ENCODE data around the gene OR6S1. TPM values are rescaled to one million over a fixed set of nuclear protein-coding genes. Genes with fewer than 3 reads are reported as not detected.

OR6S1 gene
- total and polyA plus RNA-seq, 2 of the 8 experiments (the other 6 are each of a cell fraction or from before 2014, with no cell fraction given), result not detected

DNA sequence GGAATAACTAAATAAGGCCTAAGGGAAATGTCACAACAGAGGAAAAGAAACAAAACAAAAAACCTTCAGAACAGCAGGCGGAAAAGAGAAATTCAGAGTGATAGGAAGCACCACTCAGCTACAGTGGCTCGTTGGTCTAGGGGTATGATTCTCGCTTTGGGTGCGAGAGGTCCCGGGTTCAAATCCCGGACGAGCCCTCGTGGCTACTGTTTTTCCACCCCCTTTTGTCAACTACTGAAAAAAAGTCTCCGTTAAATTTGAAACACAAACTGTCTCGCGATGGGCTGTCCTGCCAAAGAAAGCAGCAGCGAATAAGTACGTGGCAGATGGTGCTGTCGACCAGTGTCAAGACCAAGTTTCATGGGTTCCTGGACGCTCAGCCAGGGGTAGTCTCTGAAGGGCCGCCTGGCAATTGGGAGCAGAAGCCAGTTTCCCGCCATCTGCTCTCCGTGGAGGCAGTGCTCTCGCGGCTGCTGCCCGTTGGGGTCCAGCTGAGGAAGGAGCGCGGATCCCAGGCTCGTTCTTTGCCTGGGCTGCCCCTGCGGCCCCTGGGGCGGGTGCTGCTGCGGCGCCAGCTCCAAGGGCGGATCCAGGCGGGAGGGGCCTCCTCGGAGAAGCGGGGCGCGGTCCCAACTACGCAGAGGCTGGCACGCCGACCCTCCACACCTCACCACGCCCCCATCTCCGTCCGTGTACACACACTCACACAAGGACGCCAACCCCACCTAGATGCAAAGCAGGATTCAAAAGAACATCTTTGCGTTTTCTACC lies 42.6 kb upstream of the OR6S1 start, which contains the start of gene RNASE4:
TSS of gene RNASE4 (plus strand) at position 670 of the 771 bp plus-strand sequence. CDS start 14,812 bp downstream, outside the sequence.
- Histone ChIP-seq H3K79me2 (ENCODE audit: control insufficient read depth in 1 of 2, insufficient read depth in 2 of 2, low read length in 2 of 2) (no peaks in the 10 kb centered on the region), H2AK5ac (ENCODE audit: low read depth, low read length) (no peak within 1 kb of the TSS), H3K9ac (replicated peaks in 1 of 4; ENCODE audit: extremely low read depth in 1 of 4, low read depth in 3 of 4, low read length in 3 of 4) (peak within 1 kb of the TSS; percentile 14 to 79 (median 71)), H3K4me1 (replicated peaks in 1 of 4; ENCODE audit: control insufficient read depth in 3 of 4, insufficient read depth in 4 of 4, low read length in 3 of 4) (peaks cover 0 to 6% (median 4%) of the 10 kb centered on the region in 4 experiments; a peak in 5 of 7 replicates), H2BK120ac (replicated peaks; ENCODE audit: low read depth, low read length) (no peak within 1 kb of the TSS), H3K23me2 (ENCODE audit: low read depth, low read length) (peaks cover 27% of the 10 kb centered on the region), H3K79me1 (ENCODE audit: low read depth, low read length) (no peaks in the 10 kb centered on the region), H4K5ac (ENCODE audit: insufficient read length, low read depth, low read length) (no peak within 1 kb of the TSS), H3K27ac (ENCODE audit: low read depth, low read length) (peak within 1 kb of the TSS; percentile 27; the same call in 1 of the 2 replicates), H2BK20ac (ENCODE audit: low read length) (no peak within 1 kb of the TSS), H2AFZ (ENCODE audit: low read length) (peak within 1 kb of the TSS; percentile 97), H3K18ac (ENCODE audit: extremely low read depth, low read length) (0 out of 2 replicates have a peak within 1 kb of the TSS, but pooled peaks have one; percentile 36), H3K4ac (replicated peaks; ENCODE audit: insufficient read length, low read depth, low read length) (no peak within 1 kb of the TSS), H3K27me3 (replicated peaks in 1 of 4; ENCODE audit: control insufficient read depth in 3 of 4, extremely low read depth in 1 of 4, insufficient read depth in 3 of 4, low read length in 3 of 4) (no peaks in the 10 kb centered on the region), H2BK12ac (ENCODE audit: low read depth, low read length) (peak within 1 kb of the TSS; percentile 1; the same call in 1 of the 2 replicates), H4K8ac (ENCODE audit: extremely low read depth, insufficient read depth, low read length) (no peak within 1 kb of the TSS), H4K91ac (replicated peaks; ENCODE audit: insufficient read length, low read length) (no peak within 1 kb of the TSS), H3K56ac (replicated peaks; ENCODE audit: insufficient read length, low read depth, low read length) (no peak within 1 kb of the TSS), H3K4me2 (ENCODE audit: insufficient read depth in 1 of 2, low read depth in 2 of 2, low read length in 2 of 2) (peak within 1 kb of the TSS; percentile 60 to 82), H3K9me3 (ENCODE audit: insufficient read depth in 2 of 2, low read depth in 1 of 2, low read length in 1 of 2) (no peaks in the 10 kb centered on the region), H2BK15ac (ENCODE audit: low read length) (no peak within 1 kb of the TSS; the same call in 1 of the 2 replicates), H4K20me1 (replicated peaks in 1 of 2; ENCODE audit: control insufficient read depth in 1 of 2, insufficient read depth in 2 of 2, low read length in 2 of 2) (no peaks in the 10 kb centered on the region), H3K36me3 (ENCODE audit: control insufficient read depth in 2 of 4, insufficient read depth in 4 of 4, low read length in 3 of 4) (no peaks in the 10 kb centered on the region), H3K14ac (ENCODE audit: insufficient read length) (no peak within 1 kb of the TSS), H3K4me3 (ENCODE audit: extremely low read depth in 1 of 4, insufficient read depth in 2 of 4, low read depth in 3 of 4, low read length in 4 of 4) (peak within 1 kb of the TSS; percentile 67 to 99 (median 98)), H2BK5ac (ENCODE audit: low read depth, low read length) (peak within 1 kb of the TSS; percentile 67; the same call in 1 of the 2 replicates), H3K23ac (ENCODE audit: insufficient read length) (no peak within 1 kb of the TSS)
- 2% methylated on average over 42 of the region's 42 CpGs; no CpG with 5 or more reads in 1 of the 2 experiments for WGBS, 2 experiments (ENCODE audit: extremely low coverage in 1 of 2, insufficient coverage in 1 of 2, insufficient read length in 1 of 2, insufficient replicate concordance in 2 of 2, low coverage in 1 of 2, low lambda C conversion rate in 2 of 2, missing lambda C conversion rate in 1 of 2)
- DNase-seq (ENCODE audit: low read depth in 1 of 2, low spot score in 2 of 2) (peak in 1 of 2 experiments; percentile 85), FAIRE-seq (no peak)
- ChIA-PET CTCF (ENCODE audit: partially characterized antibody) (interaction anchor here (0.7 to 16.7 kb wide), 14 partner anchors 10 to 275 kb away, joined by 3 to 282 read pairs (median 4); no protein-coding TSS in a partner anchor), POLR2A (ENCODE audit: partially characterized antibody) (interaction anchor here (0.6 to 3.2 kb wide), 11 partner anchors 14 to 341 kb away, joined by 3 to 17 read pairs (median 3); partner anchors contain the start of gene PARP2)
- TF ChIP-seq CHD2 (IDR thresholded peaks at IDR 0.05; ENCODE audit: low read length) (peak; percentile 67), YY1 (IDR thresholded peaks at IDR 0.05; ENCODE audit: low read depth, low read length) (no peak), SP1 (IDR thresholded peaks at IDR 0.05; ENCODE audit: low read depth, low read length) (no peak), EP300 (IDR thresholded peaks at IDR 0.05; ENCODE audit: borderline replicate concordance in 1 of 2, low read depth in 2 of 2, low read length in 2 of 2) (no peak), KDM4A (IDR thresholded peaks at IDR 0.05; ENCODE audit: low read depth, low read length, severe bottlenecking) (peak; percentile 80), GTF2F1 (IDR thresholded peaks at IDR 0.05; ENCODE audit: borderline replicate concordance, low read depth, low read length) (no peak), BCL11A (IDR thresholded peaks at IDR 0.05; ENCODE audit: low read depth in 2 of 2, low read length in 2 of 2) (no peak), HDAC2 (IDR thresholded peaks at IDR 0.05; ENCODE audit: borderline replicate concordance in 1 of 2, low read depth in 2 of 2, low read length in 2 of 2) (no peak), SIX5 (IDR thresholded peaks at IDR 0.05; ENCODE audit: low read depth, low read length) (no peak), RAD21 (IDR thresholded peaks at IDR 0.05 in 1 of 2, conservative IDR thresholded peaks at IDR 0.05 in 1 of 2; ENCODE audit: low read depth in 2 of 2, low read length in 2 of 2) (no peak), CEBPB (IDR thresholded peaks at IDR 0.05; ENCODE audit: low read depth, low read length) (0 out of 2 replicates have a peak, but pooled peaks have one; percentile 0)
